GM19240 (cell line): ENCODE data around the gene DPP4.

Source experiments
- DNase-seq: peaks from one replicate; pipeline ENCODE4 v3.0.0; 2011; ENCODE audit warnings: low spot score; ENCODE audit not compliant: insufficient read length

The DPP4 gene

GRCh38 chr2:162085090-162085891, 11.3 kb upstream of the DPP4 start:
- no peak for DNase-seq

GRCh38 chr2:162084536-162084935, 10.5 kb upstream of the DPP4 start:
- DNase-seq, result no peak

GRCh38 chr2:162082681-162083080, 8.7 kb upstream of the DPP4 start:
- no peak for DNase-seq

- no peak for DNase-seq
Observed at GRCh38 chr2:162082036-162082435, 8.0 kb upstream of the DPP4 start.

- DNase-seq, result no peak
Observed at GRCh38 chr2:162079514-162079913, 5.5 kb upstream of the DPP4 start.

- DNase-seq, result no peak
Observed at GRCh38 chr2:162075689-162076132, 1.7 kb upstream of the DPP4 start.

- no peak for DNase-seq
Observed at GRCh38 chr2:162074928-162075688, 1.1 kb upstream of the DPP4 start.

GRCh38 chr2:162074632-162074895, 549 bp upstream of the DPP4 start:
- no peak for DNase-seq

GRCh38 chr2:162072976-162073887, 783 bp downstream of the DPP4 start:
- no peak for DNase-seq

GRCh38 chr2:162072181-162072702, 1.8 kb downstream of the DPP4 start:
- peak; percentile 32 for DNase-seq

GRCh38 chr2:162071001-162071400, 3.0 kb downstream of the DPP4 start:
- DNase-seq, result no peak

GRCh38 chr2:162070228-162070936, 3.6 kb downstream of the DPP4 start:
- DNase-seq, result no peak

GRCh38 chr2:162069267-162069903, 4.6 kb downstream of the DPP4 start:
- DNase-seq, result no peak

GRCh38 chr2:162067596-162067995, 6.4 kb downstream of the DPP4 start:
- no peak for DNase-seq

- no peak for DNase-seq
Observed at GRCh38 chr2:162065767-162066166, 8.2 kb downstream of the DPP4 start.

- DNase-seq, result no peak
Observed at GRCh38 chr2:162063899-162064298, 10.1 kb downstream of the DPP4 start.

- DNase-seq, result no peak
Observed at GRCh38 chr2:162063281-162063680, 10.7 kb downstream of the DPP4 start.

GRCh38 chr2:162062559-162062958, 11.5 kb downstream of the DPP4 start:
- no peak for DNase-seq

- no peak for DNase-seq
Observed at GRCh38 chr2:162061021-162061420, 13.0 kb downstream of the DPP4 start.

GRCh38 chr2:162060532-162060931, 13.5 kb downstream of the DPP4 start:
- no peak for DNase-seq
